Fibroblast of villous mesenchyme (primary cell): ENCODE data around the gene NDUFV2. TPM values are rescaled to one million over a fixed set of nuclear protein-coding genes. Genes with fewer than 3 reads are reported as not detected.

Experiments used
- DNase-seq: peaks from one replicate; pipeline ENCODE4 v3.0.0-alpha.2; 2010; ENCODE audit warnings: low read depth
- H3K4me3 ChIP-seq: 2 replicates; pipeline ENCODE4 v1.5.1; 2011; ENCODE audit warnings: low read depth, mild to moderate bottlenecking, low read length
- CTCF ChIP-seq: IDR thresholded peaks from 2 replicates; pipeline ENCODE4 v1.5.1; 2012; ENCODE audit warnings: low read depth, mild to moderate bottlenecking, low read length; ENCODE audit not compliant: insufficient read depth
- total RNA-seq: library from RNA; depleted of rRNA; stranded (reverse); fragments of >200 nt; gene quantifications from 2 replicates; pipeline ENCODE4 v1.2.3, GENCODE V29; 2012

NDUFV2 gene
- total RNA-seq, 1 donor, result 127 TPM

- no peak for TF ChIP-seq CTCF
- no peak for DNase-seq
- H3K4me3 ChIP-seq, result no peak overlapping the region
Observed at GRCh38 chr18:9065864-9066263, 36.6 kb upstream of the NDUFV2 start.

GRCh38 chr18:9066358-9066757 is 36.1 kb upstream of the NDUFV2 start:
- no peak for TF ChIP-seq CTCF
- no peak for DNase-seq
- H3K4me3 ChIP-seq, result no peak overlapping the region

- TF ChIP-seq CTCF, result no peak
- H3K4me3 ChIP-seq, result no peak overlapping the region
- no peak for DNase-seq
Observed at GRCh38 chr18:9066817-9067306, 35.6 kb upstream of the NDUFV2 start.

GRCh38 chr18:9067823-9068222 is 34.7 kb upstream of the NDUFV2 start:
- DNase-seq, result no peak
- no peak overlapping the region for H3K4me3 ChIP-seq
- TF ChIP-seq CTCF, result no peak

GRCh38 chr18:9068346-9068745 is 34.2 kb upstream of the NDUFV2 start:
- no peak for TF ChIP-seq CTCF
- DNase-seq, result no peak
- no peak overlapping the region for H3K4me3 ChIP-seq

GRCh38 chr18:9069601-9070000 is 32.9 kb upstream of the NDUFV2 start:
- no peak overlapping the region for H3K4me3 ChIP-seq
- no peak for DNase-seq
- TF ChIP-seq CTCF, result no peak

GRCh38 chr18:9070212-9070611 is 32.3 kb upstream of the NDUFV2 start:
- H3K4me3 ChIP-seq, result no peak overlapping the region
- no peak for TF ChIP-seq CTCF
- DNase-seq, result no peak
